Heart right ventricle (tissue), 16 donors: ENCODE results near the gene MPV17L. TPM values are rescaled to one million over a fixed set of nuclear protein-coding genes. Genes with fewer than 3 reads are reported as not detected.
"Not testable (repeated sequence)": the region's sequence is repeated elsewhere in the genome, so short reads cannot be mapped to it uniquely, and the experiment has no call there.

Source experiments
- ATAC-seq, 8 donors: fragments of 200-7000 bp; cut with Tn5 transposase; one replicate each; pipeline ENCODE4 v1.9.1; 2020; ENCODE audit warnings: mild to moderate bottlenecking in 8 of 8, moderate library complexity in 8 of 8, moderate number of reproducible peaks in 1 of 8
- DNase-seq, 2 donors: peaks; one replicate each; pipeline ENCODE4 v3.0.0-alpha.2; 2020
- H3K27ac ChIP-seq, 10 donors: fragments of 200-600 bp; sonication (generic) in 2 of 10; one replicate each; pipeline versions ENCODE4 v1.5.0 to v1.8.0; 2020 to 2022; ENCODE audit warnings: mild to moderate bottlenecking in 3 of 10
- H3K27me3 ChIP-seq, 7 donors: fragments of 200-600 bp; one replicate each; pipeline ENCODE4 v1.8.0; 2021 to 2022; ENCODE audit warnings: mild to moderate bottlenecking in 2 of 7
- H3K36me3 ChIP-seq, 9 donors: fragments of 200-600 bp; sonication (generic) in 1 of 9; one replicate each; pipeline versions ENCODE4 v1.5.0 to v1.8.0; 2020 to 2022; ENCODE audit warnings: mild to moderate bottlenecking in 2 of 9
- H3K4me1 ChIP-seq, 9 donors: fragments of 200-600 bp; sonication (generic) in 1 of 9; one replicate each; pipeline versions ENCODE4 v1.5.0 to v1.8.0; 2020 to 2022; ENCODE audit warnings: mild to moderate bottlenecking in 4 of 9
- H3K4me3 ChIP-seq, 10 donors: fragments of 200-600 bp; sonication (generic) in 2 of 10; one replicate each; pipeline versions ENCODE4 v1.5.0 to v1.8.0; 2020 to 2022; ENCODE audit warnings: mild to moderate bottlenecking in 7 of 10, moderate library complexity in 2 of 10
- H3K9me3 ChIP-seq, 11 donors: fragments of 200-600 bp in 10 of 11; sonication (generic) in 2 of 11; one replicate each; pipeline versions ENCODE4 v1.5.0 to v1.8.0; 2013 to 2022; ENCODE audit warnings: mild to moderate bottlenecking in 2 of 11, control low read depth in 1 of 11, moderate library complexity in 1 of 11
- CTCF ChIP-seq, 9 donors: fragments of 200-600 bp; sonication (generic) in 2 of 9; IDR thresholded peaks; one replicate each; pipeline versions ENCODE4 v1.5.0 to v1.8.0; 2021 to 2022; ENCODE audit warnings: antibody characterized with exemption in 9 of 9, mild to moderate bottlenecking in 5 of 9, moderate library complexity in 1 of 9
- WGBS, 2 donors: extraction: QIAGEN DNeasy Blood & Tissue Kit; methylation state at CpG; one replicate each; pipeline ENCODE4 v1.1.7; 2013; ENCODE audit warnings: inconsistent platforms in 1 of 2; 5-methylcytosine and 5-hydroxymethylcytosine counted together
- intact Hi-C, 10 donors: fragments of 100-400 bp; cut with DNase I; formaldehyde crosslinking; loops; one replicate each; pipeline versions ENCODE4 v1.11.1 to v1.14.2; 2022
- polyA plus RNA-seq, 2 donors: library from polyadenylated mRNA; stranded (reverse); fragments of 200-250 nt; gene quantifications; one replicate each; pipeline ENCODE4 v1.2.3, GENCODE V29; 2013
- total RNA-seq, 10 donors: library from RNA; stranded (reverse); fragmentation: NEBNext Ultra II Directional in 3 of 10; extraction: Animal tissue kit (Norgen Biotek cat#: 25700) in 3 of 10; gene quantifications; one replicate each; pipeline versions ENCODE4 v1.2.1 to v1.2.4, GENCODE V29; 2021 to 2023
- donor health status: Arrhythmogenic right ventricular cardiomyopathy.
- donor health status: ischemic (EF 13 %, LVEDD 7.1; RV severe dilation, severe dysfunction).
- donor health status: healthy with polysubstance abuse.
- donor health status: DM: no; HTN: yes; CAD: no.
- donor health status: DM: no; HTN: no; CAD: no.
- donor health status: ischemic (EF 25% LVEDD 6.9; RV normal size, moderate dysfunction).
- donor health status: ischemic (EF 25% LVEDD 5.7; RV mildly dilated, moderate dysfunction).
- donor health status: healthy.
- donor health status: DM: yes; HTN: yes; CAD: no.
- donor health status: Ischemic cardiomyopathy.
- donor health status: ischemic (EF 35%, LVEDD 5.7; RV mildly dilated, moderate dysfunction).
- donor health status: nonischemic (EF 11% LVEDD 7.7; RV severe dilation, severe dysfunction).
- donor health status: DM: yes; HTN: yes; CAD: no.
- donor health status: PGD.
- donor health status: ischemic (EF 29% LVEDD 5.4; RV normal size, mild dysfunction).
- donor health status: nonischemic (EF 23%, LVEDD 6.1; RV moderate dilation, normal function).

MPV17L gene
- total and polyA plus RNA-seq, 12 donors, result 2.8 to 10.0 (median 8.2) TPM

GRCh38 chr16:15425861-15426260, 30.3 kb downstream of the MPV17L start:
- intact Hi-C loops, result loop anchor here in 9 of 10 donors (2.0 to 10.0 kb wide), 8 partner anchors 125 to 289 kb away; no protein-coding TSS in a partner anchor
- WGBS, 2 donors, result 84 to 86% methylated on average over 6 of the region's 6 CpGs

GRCh38 chr16:15426796-15427195, 31.2 kb downstream of the MPV17L start:
- no peak for ATAC-seq
- Histone ChIP-seq H3K36me3 (no peaks in the 10 kb centered on the region), H3K4me3 (no peak overlapping the region), H3K27ac (no peak overlapping the region), H3K27me3 (no peaks in the 10 kb centered on the region), H3K4me1 (peaks cover 0 to 11% (median 4%) of the 10 kb centered on the region in 9 donors), H3K9me3 (no peaks in the 10 kb centered on the region)
- no peak for DNase-seq
- intact Hi-C loops, result loop anchor here in 9 of 10 donors (2.0 to 10.0 kb wide), 8 partner anchors 124 to 288 kb away; no protein-coding TSS in a partner anchor
- 82 to 83% methylated on average over 6 of the region's 6 CpGs for WGBS, 2 donors
- no peak for TF ChIP-seq CTCF (IDR thresholded peaks at IDR 0.05)

More at GRCh38 chr16:15425861-15426260, 30.3 kb downstream of the MPV17L start:
- ATAC-seq (no peak), DNase-seq (no peak)
- Histone ChIP-seq H3K27ac (no peak overlapping the region), H3K9me3 (no peaks in the 10 kb centered on the region), H3K4me3 (no peak overlapping the region), H3K27me3 (no peaks in the 10 kb centered on the region), H3K36me3 (no peaks in the 10 kb centered on the region), H3K4me1 (peaks cover 0 to 11% (median 4%) of the 10 kb centered on the region in 9 donors)
- TF ChIP-seq CTCF (IDR thresholded peaks at IDR 0.05), result no peak

- Histone ChIP-seq H3K4me1 (peaks cover 0 to 11% (median 4%) of the 10 kb centered on the region in 9 donors), H3K27me3 (no peaks in the 10 kb centered on the region), H3K9me3 (no peaks in the 10 kb centered on the region), H3K36me3 (no peaks in the 10 kb centered on the region), H3K27ac (peak overlapping the region in 5 of 10 donors; percentile 23 to 60 (median 44)), H3K4me3 (peak overlapping the region in 3 of 10 donors; percentile 10 to 39 (median 25))
- intact Hi-C loops, result loop anchor here in 9 of 10 donors (2.0 to 10.0 kb wide), 8 partner anchors 123 to 287 kb away; no protein-coding TSS in a partner anchor
- 2 to 5% methylated on average over 8 of the region's 8 CpGs for WGBS, 2 donors
- DNase-seq (peak; percentile 73 to 77), ATAC-seq (peak; percentile 87 to 94 (median 90))
- peak; percentile 37 to 82 (median 66) for TF ChIP-seq CTCF (IDR thresholded peaks at IDR 0.05)
These were observed 32.2 kb downstream of the MPV17L start for GRCh38 chr16:15427648-15428239.

- not testable (repeated sequence) for DNase-seq, H3K36me3 ChIP-seq, H3K9me3 ChIP-seq, ATAC-seq, H3K27ac ChIP-seq, H3K4me3 ChIP-seq
- 86 to 88% methylated on average over 11 of the region's 11 CpGs for WGBS, 2 donors
- Histone ChIP-seq H3K27me3 (peaks cover 0 to 30% (median 0%) of the 10 kb centered on the region in 7 donors), H3K4me1 (peaks cover 3 to 26% (median 12%) of the 10 kb centered on the region in 9 donors)
- intact Hi-C loops, result loop anchor here in 4 of 10 donors (5.0 to 10.0 kb wide), 5 partner anchors 54 to 184 kb away; no protein-coding TSS in a partner anchor
These were observed 35.3 kb downstream of the MPV17L start for GRCh38 chr16:15430884-15431283.

GRCh38 chr16:15434079-15434424, 38.5 kb downstream of the MPV17L start:
- Histone ChIP-seq H3K27me3 (peaks cover 0 to 38% (median 0%) of the 10 kb centered on the region in 7 donors), H3K36me3 (no peaks in the 10 kb centered on the region), H3K4me3 (peak overlapping the region; percentile 63 to 92 (median 82)), H3K27ac (peak overlapping the region in 6 of 10 donors; percentile 21 to 84 (median 76)), H3K4me1 (peaks cover 3 to 20% (median 9%) of the 10 kb centered on the region in 9 donors), H3K9me3 (no peaks in the 10 kb centered on the region)
- 28 to 34% methylated on average over 12 of the region's 12 CpGs for WGBS, 2 donors
- ATAC-seq (peak in 7 of 8 donors; percentile 6 to 32 (median 16)), DNase-seq (no peak)
- intact Hi-C loops, result loop anchor here in 5 of 10 donors (1.0 to 10.0 kb wide), 6 partner anchors 25 to 181 kb away; no protein-coding TSS in a partner anchor
- TF ChIP-seq CTCF (IDR thresholded peaks at IDR 0.05), result no peak
